HG02840 (cell line): ENCODE measurements around the gene SYCE1L.
"Not testable (repeated sequence)": the region's sequence is repeated elsewhere in the genome, so short reads cannot be mapped to it uniquely, and the experiment has no call there.

Source experiments
- ATAC-seq: cut with Tn5 transposase; IDR thresholded peaks from one replicate; pipeline ENCODE4 v1.9.1; 2021; ENCODE audit warnings: mild to moderate bottlenecking, moderate library complexity, moderate number of reproducible peaks; ENCODE audit not compliant: unreplicated experiment, low FRiP score

SYCE1L gene

GRCh38 chr16:77199211-77199610 lies at the start of gene SYCE1L:
TSS of gene SYCE1L (plus strand) at chr16:77199408. CDS start at chr16:77199452, 44 bp downstream.
- no peak for ATAC-seq

- no peak for ATAC-seq
These were observed 41.7 kb upstream of the SYCE1L start for GRCh38 chr16:77157346-77158058.

GRCh38 chr16:77158293-77158692 lies 40.9 kb upstream of the SYCE1L start:
- ATAC-seq, result no peak

GRCh38 chr16:77165006-77165405 lies 34.2 kb upstream of the SYCE1L start:
- ATAC-seq, result no peak

- not testable (repeated sequence) for ATAC-seq
These were observed 33.5 kb upstream of the SYCE1L start for GRCh38 chr16:77165536-77166236.

- no peak for ATAC-seq
These were observed 32.5 kb upstream of the SYCE1L start for GRCh38 chr16:77166726-77167125.

GRCh38 chr16:77168901-77169300 lies 30.3 kb upstream of the SYCE1L start:
- ATAC-seq, result no peak

GRCh38 chr16:77169650-77170236 lies 29.5 kb upstream of the SYCE1L start:
- ATAC-seq, result peak; percentile 62

GRCh38 chr16:77170805-77171204 lies 28.4 kb upstream of the SYCE1L start:
- ATAC-seq, result no peak

- no peak for ATAC-seq
These were observed 27.2 kb upstream of the SYCE1L start for GRCh38 chr16:77171745-77172635.

- no peak for ATAC-seq
These were observed 26.3 kb upstream of the SYCE1L start for GRCh38 chr16:77172951-77173350.

GRCh38 chr16:77183137-77183536 lies 16.1 kb upstream of the SYCE1L start:
- no peak for ATAC-seq

GRCh38 chr16:77186298-77186697 lies 12.9 kb upstream of the SYCE1L start:
- ATAC-seq, result not testable (repeated sequence)

GRCh38 chr16:77190190-77190477 lies 9.1 kb upstream of the SYCE1L start:
- ATAC-seq, result no peak

GRCh38 chr16:77190478-77191258 lies 8.5 kb upstream of the SYCE1L start, which contains the start of gene MON1B:
TSS of gene MON1B (plus strand) at chr16:77191190. CDS start at chr16:77191486, 296 bp downstream.
- ATAC-seq, result peak; percentile 98

- ATAC-seq, result no peak
These were observed 7.8 kb upstream of the SYCE1L start for GRCh38 chr16:77191259-77191969.

- no peak for ATAC-seq
These were observed 5.8 kb upstream of the SYCE1L start for GRCh38 chr16:77193377-77193776.

GRCh38 chr16:77194295-77195231 lies 4.6 kb upstream of the SYCE1L start:
- no peak for ATAC-seq
